Erythroblast (primary cell): ENCODE data around the gene STIM1.
"Not testable (repeated sequence)": the region's sequence is repeated elsewhere in the genome, so short reads cannot be mapped to it uniquely, and the experiment has no call there.

Experiments used
- DNase-seq, 2 experiments: peaks; one replicate each; lab custom pipeline; 2025; lab: John Stamatoyannopoulos, UW
- GATA1 ChIP-seq: IDR thresholded peaks from 2 replicates; pipeline ENCODE4 v1.6.1; 2011; ENCODE audit warnings: low read depth, mild to moderate bottlenecking, control low read depth, low read length, moderate library complexity
- POLR2A ChIP-seq: IDR thresholded peaks from 2 replicates; pipeline ENCODE4 v1.6.1; 2011; ENCODE audit warnings: mild to moderate bottlenecking, low read length

Gene STIM1

GRCh38 chr11:4026389-4026788, 170.9 kb downstream of the STIM1 start:
- no peak for DNase-seq
- no peak for TF ChIP-seq POLR2A
- no peak for TF ChIP-seq GATA1

- DNase-seq, result no peak
- TF ChIP-seq GATA1, result no peak
- TF ChIP-seq POLR2A, result no peak
Measured at GRCh38 chr11:4027746-4028145, 172.3 kb downstream of the STIM1 start.

- no peak for DNase-seq
- no peak for TF ChIP-seq POLR2A
- TF ChIP-seq GATA1, result no peak
Measured at GRCh38 chr11:4030197-4030596, 174.7 kb downstream of the STIM1 start.

- no peak for DNase-seq
- no peak for TF ChIP-seq POLR2A
- TF ChIP-seq GATA1, result no peak
Measured at GRCh38 chr11:4032097-4032496, 176.6 kb downstream of the STIM1 start.

GRCh38 chr11:4035985-4036384, 180.5 kb downstream of the STIM1 start:
- TF ChIP-seq GATA1 (no peak), POLR2A (no peak)
- no peak for DNase-seq

- DNase-seq, result no peak
- TF ChIP-seq POLR2A, result no peak
- TF ChIP-seq GATA1, result no peak
Measured at GRCh38 chr11:4039011-4039410, 183.5 kb downstream of the STIM1 start.

GRCh38 chr11:4040461-4040860, 185.0 kb downstream of the STIM1 start:
- DNase-seq, result no peak
- TF ChIP-seq POLR2A, result no peak
- no peak for TF ChIP-seq GATA1

GRCh38 chr11:4041731-4042391, 186.4 kb downstream of the STIM1 start:
- no peak for TF ChIP-seq GATA1
- no peak for TF ChIP-seq POLR2A

GRCh38 chr11:4044976-4045646, 189.6 kb downstream of the STIM1 start:
- no peak for TF ChIP-seq GATA1
- TF ChIP-seq POLR2A, result no peak
- DNase-seq, result no peak

More at GRCh38 chr11:4041731-4042391, 186.4 kb downstream of the STIM1 start:
- no peak for DNase-seq

- no peak for TF ChIP-seq POLR2A
- no peak for TF ChIP-seq GATA1
- no peak for DNase-seq
Measured at GRCh38 chr11:4048340-4048739, 192.9 kb downstream of the STIM1 start.

GRCh38 chr11:4049006-4049405, 193.5 kb downstream of the STIM1 start:
- DNase-seq, result no peak
- TF ChIP-seq GATA1 (no peak), POLR2A (no peak)

GRCh38 chr11:4050138-4050537, 194.7 kb downstream of the STIM1 start:
- no peak for DNase-seq
- TF ChIP-seq GATA1 (no peak), POLR2A (no peak)

- DNase-seq, result not testable (repeated sequence)
Measured at GRCh38 chr11:4053200-4053599, 197.7 kb downstream of the STIM1 start.

- no peak for TF ChIP-seq POLR2A
- TF ChIP-seq GATA1, result no peak
- DNase-seq, result no peak
Measured at GRCh38 chr11:4054643-4055042, 199.2 kb downstream of the STIM1 start.

GRCh38 chr11:4059424-4059823, 204.0 kb downstream of the STIM1 start:
- TF ChIP-seq GATA1 (no peak), POLR2A (no peak)
- no peak for DNase-seq
